ENCODE measurements around the gene GLI3.

GLI3 gene

GRCh38 chr7:41942468-41943093 is 294.4 kb downstream of the GLI3 start:
- in situ Hi-C loops (cut with MboI; ENCODE audit: low sequenced_read_pairs) = no loop called here

DNA sequence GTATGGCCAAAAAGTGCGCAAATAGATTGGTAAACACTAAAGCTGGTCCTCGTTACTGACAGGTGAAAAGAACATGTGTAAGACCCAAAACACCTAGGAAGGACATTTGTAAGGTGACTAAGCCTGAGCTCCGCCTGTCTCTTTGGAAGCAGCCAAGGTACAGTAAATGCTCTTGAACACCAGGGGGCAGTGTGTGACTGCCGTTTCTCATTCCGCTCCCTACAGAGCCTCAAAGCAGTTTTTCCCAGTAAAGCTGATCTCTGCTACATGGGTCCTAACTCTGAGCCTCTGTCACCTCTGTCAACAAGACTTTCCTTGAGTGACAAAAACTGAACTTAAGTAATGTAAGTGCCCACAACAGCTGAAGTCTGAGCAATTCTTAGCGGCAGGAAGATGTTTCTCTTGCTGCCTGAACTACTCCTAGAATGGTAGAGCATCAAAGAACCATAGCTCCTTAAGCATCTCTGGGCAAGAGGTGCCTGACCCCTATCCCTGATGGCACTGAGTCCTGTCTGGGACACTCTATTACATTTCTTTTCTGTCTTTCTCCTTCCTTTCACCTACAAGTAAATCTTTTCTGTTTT is 296.2 kb downstream of the GLI3 start:
- in situ Hi-C loops (cut with MboI; ENCODE audit: low sequenced_read_pairs) = no loop called here

GRCh38 chr7:41938371-41938770 is 298.6 kb downstream of the GLI3 start:
- in situ Hi-C loops (cut with MboI; ENCODE audit: low sequenced_read_pairs) = no loop called here

DNA sequence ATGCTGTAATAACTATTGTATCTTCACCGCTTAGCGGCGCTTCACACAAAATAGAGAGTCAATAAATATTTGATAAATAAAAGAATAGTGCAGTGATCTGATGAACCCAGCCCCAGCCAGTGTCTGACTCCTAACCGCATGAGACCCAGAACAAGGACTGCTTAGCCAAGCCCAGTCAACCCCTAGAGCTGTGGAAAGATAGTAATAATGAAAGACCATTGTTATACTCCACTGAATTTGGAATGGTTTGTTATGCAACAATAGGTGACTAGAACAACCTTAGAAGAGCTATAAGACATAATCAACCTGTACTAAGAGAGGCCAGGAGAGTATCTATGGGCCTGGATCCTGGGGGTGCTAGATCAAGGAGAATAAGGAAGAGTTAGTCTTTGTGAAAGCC is 303.6 kb downstream of the GLI3 start:
- in situ Hi-C loops (cut with MboI; ENCODE audit: low sequenced_read_pairs) = no loop called here

GRCh38 chr7:41931263-41931646 is 305.8 kb downstream of the GLI3 start:
- in situ Hi-C loops (cut with MboI; ENCODE audit: low sequenced_read_pairs) = no loop called here

DNA sequence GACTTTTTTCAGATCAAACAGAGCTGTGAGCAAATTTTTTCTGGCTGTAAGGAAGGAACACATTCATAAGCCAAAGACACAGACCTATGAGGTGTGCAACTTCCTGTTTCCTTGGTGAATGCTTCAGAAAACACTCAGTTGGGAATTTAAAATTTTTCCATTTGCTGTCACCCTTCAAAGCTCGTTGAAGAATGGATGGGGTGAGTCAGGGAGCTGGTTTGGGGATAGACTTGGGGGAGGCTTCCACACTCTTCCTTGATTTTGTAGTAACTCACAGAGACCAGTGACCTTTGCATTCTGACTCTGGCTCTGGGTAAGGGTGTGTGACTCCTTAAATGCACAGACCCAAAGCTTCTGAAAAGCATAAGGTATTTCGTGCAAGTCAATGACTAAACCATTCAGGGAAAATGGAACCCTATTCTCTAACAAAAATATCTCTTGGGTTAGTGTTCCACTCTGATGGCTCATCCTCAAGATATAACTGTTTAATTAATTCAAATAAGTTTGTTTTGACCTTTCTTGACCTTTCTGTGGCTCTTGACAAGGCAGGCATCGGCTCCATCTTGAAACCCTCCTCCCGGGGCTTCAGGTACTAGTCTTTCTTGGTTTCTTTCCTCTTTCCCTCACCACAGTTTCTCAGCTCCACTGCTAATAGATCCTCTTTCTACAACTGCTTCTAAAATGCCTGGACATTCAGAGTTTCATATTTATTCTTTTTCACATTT is 306.3 kb downstream of the GLI3 start:
- in situ Hi-C loops (cut with MboI; ENCODE audit: low sequenced_read_pairs) = no loop called here

- in situ Hi-C loops (cut with MboI; ENCODE audit: low sequenced_read_pairs) = no loop called here
Measured at GRCh38 chr7:41928781-41929180, 308.2 kb downstream of the GLI3 start.

DNA sequence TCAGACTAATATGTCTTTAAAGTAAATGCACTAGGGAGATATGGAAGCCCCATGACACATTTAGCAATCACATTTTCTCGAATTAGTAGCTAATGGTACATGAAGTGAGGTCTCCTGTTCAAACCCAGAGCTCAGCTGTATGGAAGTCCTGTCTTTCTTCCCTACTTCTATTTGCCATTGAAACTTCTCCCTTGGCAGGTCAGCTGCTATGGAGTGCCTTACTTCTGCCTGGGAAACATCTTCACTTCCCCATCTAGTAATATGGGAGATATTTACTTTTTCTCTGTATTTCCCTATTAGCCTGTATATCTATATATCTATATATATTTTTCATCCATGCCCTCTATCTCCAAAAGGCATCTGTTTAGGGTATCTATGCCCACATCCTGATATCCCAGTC is 308.8 kb downstream of the GLI3 start:
- in situ Hi-C loops (cut with MboI; ENCODE audit: low sequenced_read_pairs) = no loop called here

- in situ Hi-C loops (cut with MboI; ENCODE audit: low sequenced_read_pairs) = no loop called here
Measured at GRCh38 chr7:41927380-41927779, 309.6 kb downstream of the GLI3 start.

DNA sequence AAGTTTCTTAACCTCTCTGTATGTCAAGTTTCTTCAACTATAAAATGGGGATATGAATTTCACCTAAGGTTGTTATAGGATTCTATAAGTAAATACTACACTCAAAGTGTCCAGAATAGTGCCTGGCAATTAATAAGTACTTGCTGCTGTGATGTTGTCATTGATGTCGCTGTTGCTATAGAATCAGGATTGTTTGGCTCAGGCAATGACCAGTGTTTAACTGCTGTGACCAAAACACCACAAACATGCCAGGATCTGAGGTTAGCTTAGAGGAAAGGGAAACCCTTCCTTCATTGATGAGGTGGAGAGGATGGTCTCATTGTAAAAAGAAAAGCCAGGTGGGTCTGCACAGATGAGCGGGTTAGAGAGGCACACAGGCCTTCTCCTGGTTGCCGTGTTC is 311.1 kb downstream of the GLI3 start:
- in situ Hi-C loops (cut with MboI; ENCODE audit: low sequenced_read_pairs) = no loop called here

DNA sequence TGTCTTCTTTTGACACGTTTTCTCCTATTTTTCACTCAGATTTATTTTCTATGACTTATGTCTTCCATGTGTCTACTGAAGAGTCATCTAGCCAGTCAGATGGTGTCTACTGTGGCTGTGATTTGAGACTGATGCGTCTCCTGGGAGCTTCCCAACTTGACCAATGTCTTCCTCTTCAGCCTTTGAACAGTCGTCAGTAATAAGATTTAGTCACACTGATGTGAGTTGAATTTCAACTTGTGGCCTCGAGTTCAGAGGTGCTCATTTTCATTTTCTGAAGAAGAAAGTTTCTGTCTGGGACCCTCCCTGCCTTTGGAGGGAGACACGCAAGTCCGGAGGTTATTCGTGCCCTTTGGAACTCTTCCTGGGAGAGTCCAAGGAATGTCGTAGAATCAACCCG is 312.2 kb downstream of the GLI3 start:
- in situ Hi-C loops (cut with MboI; ENCODE audit: low sequenced_read_pairs) = no loop called here

DNA sequence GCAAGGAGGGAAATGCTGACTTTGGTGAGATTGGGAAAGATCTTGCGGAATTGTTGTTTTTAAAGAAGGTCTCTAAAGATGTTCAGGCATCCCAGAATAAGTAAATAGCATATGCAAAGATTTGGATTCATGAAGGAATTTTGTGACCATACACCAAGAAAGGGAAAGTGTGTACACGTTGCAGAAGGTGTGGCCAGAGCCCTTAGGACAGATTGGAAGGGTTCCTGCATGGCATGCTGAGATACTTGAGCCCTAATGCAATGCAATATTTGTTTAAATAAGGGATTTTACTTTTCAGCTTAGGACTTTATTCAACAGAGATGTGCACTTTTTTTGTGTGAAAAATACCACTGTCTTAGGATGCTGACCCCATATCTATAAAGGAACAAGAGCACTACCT is 314.6 kb downstream of the GLI3 start:
- in situ Hi-C loops (cut with MboI; ENCODE audit: low sequenced_read_pairs) = no loop called here

DNA sequence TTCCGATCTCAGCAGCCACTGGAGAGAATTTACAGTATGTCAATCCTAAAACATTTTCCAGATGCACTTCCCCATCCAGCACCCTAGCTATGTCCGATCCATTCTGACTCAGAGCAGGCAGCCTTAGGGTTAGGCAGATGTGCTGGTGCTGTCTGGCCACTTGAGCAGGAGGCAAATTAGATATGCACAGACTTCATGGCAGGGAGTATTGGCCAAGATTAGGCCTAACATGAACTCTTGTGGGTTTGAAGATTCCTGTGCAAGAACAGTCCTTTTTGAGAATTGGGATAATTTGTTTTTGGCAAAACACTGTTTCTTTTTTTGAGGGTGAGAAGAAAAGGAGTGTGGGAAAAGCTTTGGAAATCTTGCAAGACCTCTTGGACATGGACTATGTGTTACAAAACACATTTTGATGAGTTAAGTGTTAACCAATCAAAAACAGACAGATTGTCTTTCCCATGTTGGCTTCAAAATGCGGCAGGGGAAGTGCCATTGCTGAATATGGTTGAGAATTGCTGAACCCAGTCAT is 315.5 kb downstream of the GLI3 start:
- in situ Hi-C loops (cut with MboI; ENCODE audit: low sequenced_read_pairs) = no loop called here

DNA sequence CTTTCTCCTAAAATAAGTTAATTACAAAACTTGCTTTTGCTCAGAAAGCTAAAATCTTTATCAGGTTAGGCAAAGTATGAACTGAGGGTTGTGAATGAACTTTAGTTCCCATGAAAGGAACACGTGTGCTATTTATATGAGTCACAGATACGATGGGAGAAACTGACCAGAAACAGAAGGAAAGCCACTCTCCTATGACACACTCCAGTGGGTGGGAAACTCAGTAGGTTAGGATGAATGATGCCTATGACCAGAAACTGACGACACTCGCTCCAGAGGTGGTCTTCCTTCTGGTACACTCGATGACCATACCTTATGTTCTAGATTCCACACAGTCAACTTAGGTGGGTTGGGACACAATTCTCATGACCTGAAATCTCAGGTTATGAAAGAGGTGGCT is 318.4 kb downstream of the GLI3 start:
- in situ Hi-C loops (cut with MboI; ENCODE audit: low sequenced_read_pairs) = no loop called here

GRCh38 chr7:41916450-41916927 is 320.5 kb downstream of the GLI3 start:
- in situ Hi-C loops (cut with MboI; ENCODE audit: low sequenced_read_pairs) = no loop called here

GRCh38 chr7:41915871-41916270 is 321.1 kb downstream of the GLI3 start:
- in situ Hi-C loops (cut with MboI; ENCODE audit: low sequenced_read_pairs) = no loop called here

DNA sequence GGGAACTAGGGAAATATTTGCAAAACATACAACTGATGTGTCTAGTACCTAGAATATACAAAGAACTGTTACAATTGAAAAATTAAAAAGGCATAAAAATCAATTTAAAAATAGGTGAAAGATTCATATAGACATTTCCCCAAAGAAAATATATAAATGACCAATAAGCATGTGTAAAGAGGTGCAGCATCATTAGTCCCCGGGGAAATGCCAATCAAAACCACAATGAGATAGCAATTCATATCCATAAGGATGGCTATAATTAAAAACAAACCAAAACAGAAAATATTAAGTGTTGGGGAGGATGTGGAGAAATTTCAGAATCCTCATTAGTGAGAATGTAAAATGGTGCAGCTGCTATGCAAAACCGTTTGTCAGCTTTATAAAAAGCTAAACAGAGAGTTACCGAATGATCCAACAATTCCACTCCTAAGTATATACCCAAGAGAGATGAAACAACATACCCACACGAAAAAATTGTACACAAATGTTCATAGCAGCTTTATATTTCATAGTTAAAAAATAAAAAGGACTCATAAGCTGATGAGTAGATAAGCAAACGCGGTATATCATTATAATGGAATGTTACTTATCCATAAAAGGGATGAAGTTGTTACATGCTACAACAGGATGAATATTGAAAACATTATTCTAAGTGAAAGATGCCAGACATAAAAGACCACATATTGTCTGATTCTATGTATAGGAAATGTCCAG is 324.0 kb downstream of the GLI3 start:
- in situ Hi-C loops (cut with MboI; ENCODE audit: low sequenced_read_pairs) = no loop called here

GRCh38 chr7:41912426-41912825 is 324.6 kb downstream of the GLI3 start:
- in situ Hi-C loops (cut with MboI; ENCODE audit: low sequenced_read_pairs) = no loop called here

- in situ Hi-C loops (cut with MboI; ENCODE audit: low sequenced_read_pairs) = no loop called here
Measured at GRCh38 chr7:41911792-41912191, 325.2 kb downstream of the GLI3 start.

Data from HL-60/S4 treated with retinoic acid at 250 ng/mL for 4 days and 3 days (cell line).